ENCODE data around the gene ATOH7. TPM values are rescaled to one million over a fixed set of nuclear protein-coding genes. Genes with fewer than 3 reads are reported as not detected.

Gene ATOH7
- total RNA-seq, 1 experiment from 2014 or later = 0.31 TPM

- H3K4me3 Mint-ChIP-seq = no peak overlapping the region
- peaks cover 6% of the 10 kb centered on the region; the same call in 1 of the 2 replicates for H3K4me1 Mint-ChIP-seq
- ATAC-seq (no peak), DNase-seq (ENCODE audit: low spot score) (no peak)
- CTCF ChIA-PET = interaction anchor here (0.5 to 2.0 kb wide), 62 partner anchors 10 to 439 kb away, joined by 3 to 35 read pairs (median 4); partner anchors contain the start of genes ATOH7, DNAJC12, HNRNPH3 and PBLD
- POLR2A ChIA-PET = interaction anchor here (0.5 to 1.2 kb wide), 3 partner anchors 34 to 316 kb away, joined by 3 to 15 read pairs (median 5); partner anchors contain the start of genes HNRNPH3 and PBLD
- TF ChIP-seq ZNF423 (CRISPR knock-in tag; IDR thresholded peaks at IDR 0.05) (no peak), JUN (CRISPR knock-in tag; IDR thresholded peaks at IDR 0.05) (no peak), SMAD3 (CRISPR knock-in tag; IDR thresholded peaks at IDR 0.05; ENCODE audit: borderline replicate concordance) (no peak), SP1 (CRISPR knock-in tag; conservative IDR thresholded peaks at IDR 0.05) (no peak), FOXK1 (CRISPR knock-in tag; IDR thresholded peaks at IDR 0.05) (no peak), ZNF512 (CRISPR knock-in tag; IDR thresholded peaks at IDR 0.05; ENCODE audit: borderline replicate concordance) (no peak), PRDM15 (CRISPR knock-in tag; IDR thresholded peaks at IDR 0.05) (no peak), CTCF (IDR thresholded peaks at IDR 0.05) (peak; percentile 35)
- H3K27ac Mint-ChIP-seq = no peak overlapping the region
- H3K36me3 Mint-ChIP-seq = no peaks in the 10 kb centered on the region
- H3K9me3 Mint-ChIP-seq = no peaks in the 10 kb centered on the region
- no peaks in the 10 kb centered on the region for H3K27me3 Mint-ChIP-seq (ENCODE audit: low read depth)
Observed at GRCh38 chr10:68212721-68213352, 19.1 kb downstream of the ATOH7 start.

GRCh38 chr10:68211669-68212068 lies 20.2 kb downstream of the ATOH7 start:
- TF ChIP-seq IRF2 (CRISPR knock-in tag; IDR thresholded peaks at IDR 0.05; ENCODE audit: borderline replicate concordance, low read depth) (no peak), PREB (CRISPR knock-in tag; IDR thresholded peaks at IDR 0.05; ENCODE audit: borderline replicate concordance) (no peak), JUN (CRISPR knock-in tag; IDR thresholded peaks at IDR 0.05) (no peak), GABPB1 (CRISPR knock-in tag; IDR thresholded peaks at IDR 0.05) (no peak), ATF3 (CRISPR knock-in tag; conservative IDR thresholded peaks at IDR 0.05) (no peak), ZNF232 (CRISPR knock-in tag; IDR thresholded peaks at IDR 0.05) (no peak), FOXK1 (CRISPR knock-in tag; IDR thresholded peaks at IDR 0.05) (no peak), CTCF (IDR thresholded peaks at IDR 0.05) (no peak), E2F1 (CRISPR knock-in tag; IDR thresholded peaks at IDR 0.05) (no peak), FOXP1 (CRISPR knock-in tag; IDR thresholded peaks at IDR 0.05; ENCODE audit: borderline replicate concordance) (no peak), CBFB (CRISPR knock-in tag; IDR thresholded peaks at IDR 0.05; ENCODE audit: low read depth) (no peak), USF1 (CRISPR knock-in tag; IDR thresholded peaks at IDR 0.05) (no peak), NR1H2 (CRISPR knock-in tag; IDR thresholded peaks at IDR 0.05) (no peak), MYBL2 (CRISPR knock-in tag; IDR thresholded peaks at IDR 0.05) (no peak)
- H3K9me3 Mint-ChIP-seq = no peaks in the 10 kb centered on the region
- H3K27ac Mint-ChIP-seq = no peak overlapping the region
- H3K27me3 Mint-ChIP-seq (ENCODE audit: low read depth) = no peaks in the 10 kb centered on the region
- ATAC-seq (no peak), DNase-seq (ENCODE audit: low spot score) (no peak)
- peaks cover 6% of the 10 kb centered on the region; the same call in 1 of the 2 replicates for H3K4me1 Mint-ChIP-seq
- POLR2A ChIA-PET = no interaction called here
- no peak overlapping the region for H3K4me3 Mint-ChIP-seq
- CTCF ChIA-PET = interaction anchor here (1.1 to 2.0 kb wide), 6 partner anchors 27 to 423 kb away, joined by 3 to 35 read pairs (median 6); no protein-coding TSS in a partner anchor
- H3K36me3 Mint-ChIP-seq = no peaks in the 10 kb centered on the region
